ENCODE data around the gene ABI3BP. TPM values are rescaled to one million over a fixed set of nuclear protein-coding genes. Genes with fewer than 3 reads are reported as not detected.

ABI3BP gene
- total RNA-seq, 1 experiment from 2014 or later: 0.58 TPM

- in situ Hi-C loops (cut with HindIII; ENCODE audit: low pct_unique_long_range_greater_than_20kb, low sequenced_read_pairs): no loop called here
- DNase-seq (ENCODE audit: low read depth, low spot score): no peak
These were observed 1.6 kb upstream of the ABI3BP start for GRCh38 chr3:100994809-100995208.

GRCh38 chr3:100994187-100994586 is 966 bp upstream of the ABI3BP start:
- in situ Hi-C loops (cut with HindIII; ENCODE audit: low pct_unique_long_range_greater_than_20kb, low sequenced_read_pairs): no loop called here
- DNase-seq (ENCODE audit: low read depth, low spot score): no peak

- in situ Hi-C loops (cut with HindIII; ENCODE audit: low pct_unique_long_range_greater_than_20kb, low sequenced_read_pairs): no loop called here
- DNase-seq (ENCODE audit: low read depth, low spot score): no peak
These were observed 799 bp downstream of the ABI3BP start for GRCh38 chr3:100992231-100993012.

GRCh38 chr3:100988080-100988479 is 5.1 kb downstream of the ABI3BP start:
- in situ Hi-C loops (cut with HindIII; ENCODE audit: low pct_unique_long_range_greater_than_20kb, low sequenced_read_pairs): no loop called here
- DNase-seq (ENCODE audit: low read depth, low spot score): no peak

- in situ Hi-C loops (cut with HindIII; ENCODE audit: low pct_unique_long_range_greater_than_20kb, low sequenced_read_pairs): no loop called here
- DNase-seq (ENCODE audit: low read depth, low spot score): no peak
These were observed 8.9 kb downstream of the ABI3BP start for GRCh38 chr3:100984308-100984707.

GRCh38 chr3:100982710-100983109 is 10.5 kb downstream of the ABI3BP start:
- in situ Hi-C loops (cut with HindIII; ENCODE audit: low pct_unique_long_range_greater_than_20kb, low sequenced_read_pairs): no loop called here
- no peak for DNase-seq (ENCODE audit: low read depth, low spot score)

DNA sequence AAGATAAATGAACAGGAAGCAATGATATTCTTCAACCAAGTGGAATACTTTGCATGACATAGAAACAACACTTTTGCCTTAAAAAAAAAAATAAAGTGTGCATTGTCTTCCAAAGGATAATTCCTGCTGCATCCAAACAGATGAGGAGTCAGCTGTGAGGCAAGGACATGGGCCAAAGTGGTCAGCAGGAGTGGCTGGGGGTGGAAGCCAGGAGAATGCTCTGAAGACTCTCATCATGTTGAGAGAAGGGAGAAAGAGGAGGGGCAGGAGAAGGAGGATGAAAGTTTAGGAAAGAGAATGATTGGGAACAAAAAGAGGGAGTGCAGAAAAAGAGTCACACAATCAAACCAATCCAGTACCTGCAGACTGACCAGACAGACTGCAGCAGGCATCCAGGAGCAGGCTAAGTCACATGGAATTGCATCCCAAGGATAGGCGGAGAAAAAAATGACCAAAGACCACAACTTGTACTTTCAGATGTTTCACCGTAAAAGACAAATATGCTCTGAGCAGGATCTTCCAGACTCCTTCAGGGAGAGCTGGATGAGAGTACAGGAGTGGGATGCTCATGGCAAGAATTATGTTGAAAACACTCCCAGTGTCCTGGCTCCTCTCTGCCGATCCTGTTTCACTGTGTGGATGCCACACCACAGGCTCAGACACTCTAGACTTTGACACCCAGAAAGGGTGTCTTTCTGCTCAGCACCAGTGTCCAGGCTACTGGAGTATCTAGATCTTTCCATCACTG is 11.9 kb downstream of the ABI3BP start:
- in situ Hi-C loops (cut with HindIII; ENCODE audit: low pct_unique_long_range_greater_than_20kb, low sequenced_read_pairs): no loop called here
- DNase-seq (ENCODE audit: low read depth, low spot score): no peak

GRCh38 chr3:100978011-100978659 is 15.1 kb downstream of the ABI3BP start:
- in situ Hi-C loops (cut with HindIII; ENCODE audit: low pct_unique_long_range_greater_than_20kb, low sequenced_read_pairs): no loop called here
- no peak for DNase-seq (ENCODE audit: low read depth, low spot score)

DNA sequence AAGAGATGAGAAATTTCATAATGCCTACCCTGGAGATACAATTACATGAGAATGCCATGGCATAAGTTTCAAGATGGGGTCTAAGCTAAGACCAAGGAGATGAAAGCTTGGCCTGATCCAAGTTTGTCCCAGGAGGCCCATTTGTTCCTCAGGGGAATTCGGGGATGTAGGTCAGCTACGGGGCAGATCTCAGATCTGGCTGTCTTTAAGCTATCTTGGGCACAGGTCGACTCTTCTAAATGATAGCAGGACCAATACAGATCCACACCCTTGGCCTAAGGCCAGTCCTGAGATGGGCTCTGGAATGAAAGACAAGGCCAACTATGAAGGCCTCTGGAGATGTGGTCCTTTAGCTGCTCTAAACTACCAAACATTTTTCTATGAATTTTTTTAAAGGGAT is 16.6 kb downstream of the ABI3BP start:
- in situ Hi-C loops (cut with HindIII; ENCODE audit: low pct_unique_long_range_greater_than_20kb, low sequenced_read_pairs): no loop called here
- DNase-seq (ENCODE audit: low read depth, low spot score): no peak

- DNase-seq (ENCODE audit: low read depth, low spot score): no peak
- in situ Hi-C loops (cut with HindIII; ENCODE audit: low pct_unique_long_range_greater_than_20kb, low sequenced_read_pairs): no loop called here
These were observed 17.5 kb downstream of the ABI3BP start for GRCh38 chr3:100975714-100976113.

DNA sequence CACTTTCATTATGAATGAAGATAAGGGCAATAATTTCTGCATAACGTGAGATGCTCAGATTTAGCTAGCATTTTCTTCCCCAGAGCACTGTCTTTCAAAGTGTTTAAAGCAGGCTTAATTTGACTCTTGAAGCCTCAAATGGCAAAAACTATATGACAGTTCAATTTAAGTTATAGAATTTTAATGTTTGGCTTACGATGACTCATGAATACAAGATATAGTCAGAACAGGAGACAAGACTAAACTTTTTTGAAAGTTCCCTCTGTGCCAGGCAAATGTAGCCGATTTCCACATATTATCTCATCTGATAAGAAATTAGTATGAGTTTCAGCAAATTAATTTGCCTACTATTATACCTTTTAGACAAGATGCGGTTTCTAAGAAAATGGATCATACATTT is 19.6 kb downstream of the ABI3BP start:
- in situ Hi-C loops (cut with HindIII; ENCODE audit: low pct_unique_long_range_greater_than_20kb, low sequenced_read_pairs): no loop called here
- no peak for DNase-seq (ENCODE audit: low read depth, low spot score)

GRCh38 chr3:100972867-100973266 is 20.4 kb downstream of the ABI3BP start:
- in situ Hi-C loops (cut with HindIII; ENCODE audit: low pct_unique_long_range_greater_than_20kb, low sequenced_read_pairs): no loop called here
- DNase-seq (ENCODE audit: low read depth, low spot score): no peak

GRCh38 chr3:100972301-100972844 is 20.8 kb downstream of the ABI3BP start:
- in situ Hi-C loops (cut with HindIII; ENCODE audit: low pct_unique_long_range_greater_than_20kb, low sequenced_read_pairs): no loop called here
- DNase-seq (ENCODE audit: low read depth, low spot score): no peak

DNA sequence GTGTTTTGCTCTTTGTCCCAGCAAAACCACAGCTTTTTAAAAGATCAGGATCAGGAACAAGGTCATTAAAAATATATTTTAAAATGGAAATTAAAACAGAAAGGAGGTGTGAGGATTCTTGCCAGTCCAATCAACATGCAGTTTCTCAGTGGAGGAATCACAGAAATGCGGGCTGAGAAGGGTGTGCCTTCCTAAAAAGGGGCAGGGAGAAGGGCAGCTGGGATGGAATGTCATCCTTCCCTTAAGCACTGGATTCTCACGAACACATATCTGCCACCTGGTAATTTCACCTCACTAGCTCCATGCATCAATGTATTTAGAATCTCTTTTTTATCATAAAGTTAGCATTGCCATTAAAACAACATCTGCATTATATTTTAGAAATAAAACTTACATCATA is 21.4 kb downstream of the ABI3BP start:
- no peak for DNase-seq (ENCODE audit: low read depth, low spot score)
- in situ Hi-C loops (cut with HindIII; ENCODE audit: low pct_unique_long_range_greater_than_20kb, low sequenced_read_pairs): no loop called here

DNA sequence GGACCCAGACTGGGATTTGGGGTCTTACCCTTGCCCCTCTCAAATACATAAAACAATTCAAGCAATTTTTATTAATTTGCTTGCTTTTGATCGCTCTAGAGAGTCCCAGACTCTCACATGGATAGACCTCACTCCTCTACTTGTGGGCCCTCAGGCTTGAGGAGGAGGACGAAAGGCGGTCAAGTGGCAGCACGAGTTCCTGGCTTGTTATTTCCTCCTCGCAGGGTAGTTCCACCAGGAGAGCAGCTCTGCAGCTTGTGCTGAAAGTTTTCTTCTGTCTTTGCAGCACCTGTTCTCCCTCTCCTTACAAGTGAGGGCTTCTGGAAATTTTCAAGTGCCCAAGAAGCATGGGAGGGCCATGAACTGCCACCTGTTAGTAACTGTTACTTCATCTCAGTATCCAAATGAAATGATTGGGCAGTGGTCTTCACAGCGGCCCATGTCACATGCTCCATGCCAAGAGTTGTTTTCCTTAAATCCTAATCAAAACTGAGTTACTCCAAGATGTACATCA is 22.7 kb downstream of the ABI3BP start:
- in situ Hi-C loops (cut with HindIII; ENCODE audit: low pct_unique_long_range_greater_than_20kb, low sequenced_read_pairs): no loop called here
- no peak for DNase-seq (ENCODE audit: low read depth, low spot score)

GRCh38 chr3:100968932-100969906 is 24.0 kb downstream of the ABI3BP start:
- no peak for DNase-seq (ENCODE audit: low read depth, low spot score)
- in situ Hi-C loops (cut with HindIII; ENCODE audit: low pct_unique_long_range_greater_than_20kb, low sequenced_read_pairs): no loop called here

- no peak for DNase-seq (ENCODE audit: low read depth, low spot score)
- in situ Hi-C loops (cut with HindIII; ENCODE audit: low pct_unique_long_range_greater_than_20kb, low sequenced_read_pairs): no loop called here
These were observed 26.4 kb downstream of the ABI3BP start for GRCh38 chr3:100966807-100967206.

Measured in SK-MEL-5 (cell line).